H1 (cell line): ENCODE results near the gene SPATS2L. TPM values are rescaled to one million over a fixed set of nuclear protein-coding genes. Genes with fewer than 3 reads are reported as not detected.

ENCODE experiments used
- CTCF ChIA-PET: fragments of 300-600 bp; sonication (Branson Sonifier 250); formaldehyde crosslinking; loops from one replicate; lab custom pipeline; 2021; ENCODE audit not compliant: partially characterized antibody; lab: Charles Lee
- POLR2A ChIA-PET: fragments of 300-600 bp; sonication (Branson Sonifier 250); formaldehyde crosslinking; loops from one replicate; lab custom pipeline; 2021; ENCODE audit warnings: inconsistent platforms; ENCODE audit not compliant: partially characterized antibody; lab: Charles Lee
- DNase-seq, 2 experiments: peaks; one replicate each; pipeline versions ENCODE4 v3.0.0 to v3.0.0-alpha.2; 2010 to 2022; ENCODE audit warnings: low spot score in 2 of 2, low read depth in 1 of 2, mixed read lengths in 1 of 2
- FAIRE-seq: peaks from 2 replicates; lab custom pipeline; 2011; peaks lifted over from hg19 to GRCh38; lab: Jason Lieb, UNC
- H2AFZ ChIP-seq: 2 replicates; pipeline ENCODE4 v1.8.1; 2012; ENCODE audit warnings: low read length, inconsistent platforms
- H2AK5ac ChIP-seq: 2 replicates; pipeline ENCODE4 v1.6.1; 2013; ENCODE audit warnings: low read depth, low read length
- H2BK120ac ChIP-seq: replicated peaks from 2 replicates; pipeline ENCODE3; 2013; ENCODE audit warnings: low read depth, low read length, inconsistent platforms
- H2BK12ac ChIP-seq: 2 replicates; pipeline ENCODE4 v1.6.1; 2013; ENCODE audit warnings: low read depth, low read length
- H2BK15ac ChIP-seq: 2 replicates; pipeline ENCODE4 v1.6.1; 2013; ENCODE audit warnings: low read length
- H2BK20ac ChIP-seq: 2 replicates; pipeline ENCODE4 v1.6.1; 2013; ENCODE audit warnings: low read length
- H2BK5ac ChIP-seq: 2 replicates; pipeline ENCODE4 v1.6.1; 2013; ENCODE audit warnings: low read depth, low read length
- H3K14ac ChIP-seq: 2 replicates; pipeline ENCODE4 v1.6.1; 2013; ENCODE audit warnings: inconsistent platforms; ENCODE audit not compliant: insufficient read length
- H3K18ac ChIP-seq: 2 replicates; pipeline ENCODE4 v1.6.1; 2013; ENCODE audit warnings: low read length; ENCODE audit errors: extremely low read depth
- H3K23ac ChIP-seq: 2 replicates; pipeline ENCODE4 v1.6.1; 2013; ENCODE audit warnings: inconsistent platforms; ENCODE audit not compliant: insufficient read length
- H3K23me2 ChIP-seq: 2 replicates; pipeline ENCODE4 v1.6.1; 2013; ENCODE audit warnings: low read depth, low read length
- H3K27ac ChIP-seq: 2 replicates; pipeline ENCODE4 v1.6.1; 2011; ENCODE audit warnings: low read depth, low read length, inconsistent platforms
- H3K27me3 ChIP-seq, 4 experiments: replicated peaks in 1 of 4; 1 replicate in 1 of 4; 2 replicates in 3 of 4; pipeline versions ENCODE4 v1.6.1 to v1.8.1; 2011 to 2013; ENCODE audit warnings: low read length in 3 of 4, mild to moderate bottlenecking in 3 of 4, inconsistent platforms in 2 of 4, mixed read lengths in 2 of 4, moderate library complexity in 1 of 4; ENCODE audit not compliant: control insufficient read depth in 3 of 4, insufficient read depth in 3 of 4; ENCODE audit errors: extremely low read depth in 1 of 4
- H3K36me3 ChIP-seq, 4 experiments: 2 replicates each; pipeline versions ENCODE4 v1.6.1 to v1.8.1; 2011 to 2013; ENCODE audit warnings: mild to moderate bottlenecking in 4 of 4, low read length in 3 of 4, moderate library complexity in 2 of 4, control low read depth in 1 of 4, inconsistent platforms in 1 of 4; ENCODE audit not compliant: insufficient read depth in 4 of 4, control insufficient read depth in 2 of 4
- H3K4ac ChIP-seq: replicated peaks from 2 replicates; pipeline ENCODE3; 2013; ENCODE audit warnings: low read length, low read depth, mixed read lengths, inconsistent platforms; ENCODE audit not compliant: insufficient read length
- H3K4me1 ChIP-seq, 4 experiments: replicated peaks in 1 of 4; 1 replicate in 1 of 4; 2 replicates in 3 of 4; pipeline versions ENCODE4 v1.6.1 to v1.8.1; 2011 to 2013; ENCODE audit warnings: low read length in 3 of 4, inconsistent platforms in 2 of 4, mixed read lengths in 1 of 4; ENCODE audit not compliant: insufficient read depth in 4 of 4, control insufficient read depth in 3 of 4
- H3K4me2 ChIP-seq, 2 experiments: 2 replicates each; pipeline versions ENCODE4 v1.6.1 to v1.8.1; 2011 to 2013; ENCODE audit warnings: low read depth in 2 of 2, low read length in 2 of 2, control low read depth in 1 of 2, inconsistent platforms in 1 of 2, mild to moderate bottlenecking in 1 of 2; ENCODE audit not compliant: insufficient read depth in 1 of 2
- H3K4me3 ChIP-seq, 4 experiments: fragments of 200-600, 300-600 bp in 1 of 4; sonication (generic), shearing (Covaris generic), sonication (Bioruptor Twin) in 1 of 4; 2 replicates each; pipeline versions ENCODE4 v1.5.1 to v1.8.1; 2011 to 2016; ENCODE audit warnings: low read length in 4 of 4, low read depth in 3 of 4, control low read depth in 2 of 4, inconsistent platforms in 2 of 4, mild to moderate bottlenecking in 2 of 4, mixed read lengths in 1 of 4, moderate library complexity in 1 of 4; ENCODE audit not compliant: insufficient read depth in 2 of 4; ENCODE audit errors: extremely low read depth in 1 of 4
- H3K56ac ChIP-seq: replicated peaks from 2 replicates; pipeline ENCODE3; 2013; ENCODE audit warnings: low read depth, mild to moderate bottlenecking, mixed read lengths, low read length, inconsistent platforms; ENCODE audit not compliant: insufficient read length
- H3K79me1 ChIP-seq: 2 replicates; pipeline ENCODE4 v1.6.1; 2013; ENCODE audit warnings: low read depth, low read length, control low read depth
- H3K79me2 ChIP-seq, 2 experiments: 2 replicates each; pipeline versions ENCODE4 v1.6.1 to v1.8.1; 2012 to 2013; ENCODE audit warnings: low read length in 2 of 2, mild to moderate bottlenecking in 2 of 2, inconsistent platforms in 1 of 2; ENCODE audit not compliant: insufficient read depth in 2 of 2, control insufficient read depth in 1 of 2
- H3K9ac ChIP-seq, 4 experiments: replicated peaks in 1 of 4; 1 replicate in 1 of 4; 2 replicates in 3 of 4; pipeline versions ENCODE4 v1.6.1 to v1.8.1; 2011 to 2013; ENCODE audit warnings: low read depth in 3 of 4, low read length in 3 of 4, control low read depth in 2 of 4, mild to moderate bottlenecking in 2 of 4, moderate library complexity in 2 of 4, inconsistent platforms in 1 of 4; ENCODE audit errors: extremely low read depth in 1 of 4
- H3K9me3 ChIP-seq, 2 experiments: 2 replicates each; pipeline versions ENCODE4 v1.6.1 to v1.8.1; 2012 to 2013; ENCODE audit warnings: mild to moderate bottlenecking in 2 of 2, moderate library complexity in 2 of 2, control low read depth in 1 of 2, inconsistent platforms in 1 of 2, low read depth in 1 of 2, low read length in 1 of 2, mixed read lengths in 1 of 2; ENCODE audit not compliant: insufficient read depth in 2 of 2
- H4K20me1 ChIP-seq, 2 experiments: replicated peaks in 1 of 2; 2 replicates each; pipeline versions ENCODE3 to v1.8.1; 2011 to 2013; ENCODE audit warnings: inconsistent platforms in 2 of 2, low read length in 2 of 2, mild to moderate bottlenecking in 1 of 2; ENCODE audit not compliant: insufficient read depth in 2 of 2, control insufficient read depth in 1 of 2
- H4K5ac ChIP-seq: 2 replicates; pipeline ENCODE4 v1.6.1; 2013; ENCODE audit warnings: low read length, low read depth, mixed read lengths, inconsistent platforms; ENCODE audit not compliant: insufficient read length
- H4K8ac ChIP-seq: 2 replicates; pipeline ENCODE4 v1.8.0; 2013; ENCODE audit warnings: mild to moderate bottlenecking, moderate library complexity, low read length, inconsistent platforms; ENCODE audit not compliant: insufficient read depth; ENCODE audit errors: extremely low read depth
- H4K91ac ChIP-seq: replicated peaks from 2 replicates; pipeline ENCODE3; 2013; ENCODE audit warnings: low read length, mixed read lengths, inconsistent platforms; ENCODE audit not compliant: insufficient read length
- CHD2 ChIP-seq: IDR thresholded peaks from 2 replicates; pipeline ENCODE4 v1.6.1; 2012; ENCODE audit warnings: low read length, improper control_type of control experiment
- GABPA ChIP-seq: IDR thresholded peaks from 2 replicates; pipeline ENCODE4 v1.6.1; 2011; ENCODE audit warnings: mild to moderate bottlenecking, low read length, moderate library complexity, borderline replicate concordance; ENCODE audit not compliant: insufficient read depth
- HDAC2 ChIP-seq, 2 experiments: fragments of 300-600 bp in 1 of 2; sonication (generic) in 1 of 2; IDR thresholded peaks; 2 replicates each; pipeline ENCODE4 v1.6.1; 2011 to 2012; ENCODE audit warnings: low read depth in 2 of 2, low read length in 2 of 2, mild to moderate bottlenecking in 2 of 2, moderate library complexity in 2 of 2, borderline replicate concordance in 1 of 2, inconsistent platforms in 1 of 2
- HDAC6 ChIP-seq: IDR thresholded peaks from one replicate; pipeline ENCODE4 v1.7.1; 2012; ENCODE audit warnings: low read depth, mild to moderate bottlenecking, inconsistent platforms, low read length, moderate library complexity
- KDM4A ChIP-seq: IDR thresholded peaks from one replicate; pipeline ENCODE4 v1.7.1; 2012; ENCODE audit warnings: low read depth, mild to moderate bottlenecking, moderate library complexity, low read length, inconsistent platforms; ENCODE audit not compliant: severe bottlenecking
- NRF1 ChIP-seq: IDR thresholded peaks from 2 replicates; pipeline ENCODE4 v1.6.1; 2011; ENCODE audit warnings: mild to moderate bottlenecking, low read depth, low read length, improper control_type of control experiment
- POLR2AphosphoS5 ChIP-seq: IDR thresholded peaks from 2 replicates; pipeline ENCODE4 v1.6.1; 2011; ENCODE audit warnings: low read depth, low read length
- POU5F1 ChIP-seq: IDR thresholded peaks from 2 replicates; pipeline ENCODE4 v1.6.1; 2011; ENCODE audit warnings: low read depth, mild to moderate bottlenecking, low read length, moderate library complexity
- RAD21 ChIP-seq, 2 experiments: IDR thresholded peaks in 1 of 2; conservative IDR thresholded peaks in 1 of 2; 2 replicates each; pipeline ENCODE4 v1.6.1; 2011; ENCODE audit warnings: low read depth in 2 of 2, low read length in 2 of 2, improper control_type of control experiment in 1 of 2, inconsistent platforms in 1 of 2, mild to moderate bottlenecking in 1 of 2, moderate library complexity in 1 of 2
- RBBP5 ChIP-seq: IDR thresholded peaks from 2 replicates; pipeline ENCODE4 v1.7.1; 2012; ENCODE audit warnings: low read depth, mild to moderate bottlenecking, inconsistent platforms, low read length, moderate library complexity, borderline replicate concordance
- SIRT6 ChIP-seq: IDR thresholded peaks from one replicate; pipeline ENCODE4 v1.7.1; 2012; ENCODE audit warnings: low read length, inconsistent platforms
- SIX5 ChIP-seq: IDR thresholded peaks from 2 replicates; pipeline ENCODE4 v1.6.1; 2011; ENCODE audit warnings: mild to moderate bottlenecking, low read depth, low read length
- WGBS, 2 experiments: shearing (Covaris generic) in 1 of 2; methylation state at CpG; one replicate each; pipeline versions ENCODE4 v1.1.6 to v1.1.7; 2013 to 2015; ENCODE audit warnings: low lambda C conversion rate in 2 of 2, mixed read lengths in 2 of 2, inconsistent platforms in 1 of 2, low coverage in 1 of 2, missing lambda C conversion rate in 1 of 2; ENCODE audit not compliant: insufficient replicate concordance in 2 of 2, insufficient coverage in 1 of 2, insufficient read length in 1 of 2; ENCODE audit errors: extremely low coverage in 1 of 2, missing lambda C conversion rate in 1 of 2; 5-methylcytosine and 5-hydroxymethylcytosine counted together
- polyA plus RNA-seq, 7 experiments: library from polyadenylated mRNA; depleted of rRNA in 3 of 7; stranded (reverse) in 5 of 7; unstranded in 2 of 7; fragments of >200 nt in 5 of 7; fragments of 200-250 nt in 2 of 7; gene quantifications; 1 replicate in 5 of 7; 2 replicates in 1 of 7; 4 replicates in 1 of 7; pipeline versions ENCODE4 v1.2.1 to v1.2.3, GENCODE V29; 2011 to 2013; ENCODE audit warnings: missing spikeins in 2 of 7, mixed read lengths in 2 of 7
- total RNA-seq: library from RNA; stranded (reverse); fragmentation: NEBNext Ultra II Directional; extraction: Animal tissue kit (Norgen Biotek cat#: 25700); gene quantifications from 2 replicates; pipeline ENCODE4 v1.2.1, GENCODE V29; 2021

Gene SPATS2L
- total and polyA plus RNA-seq, 2 of the 8 experiments (the other 6 are each of a cell fraction or from before 2014, with no cell fraction given), result 67.3 to 189 TPM

DNA sequence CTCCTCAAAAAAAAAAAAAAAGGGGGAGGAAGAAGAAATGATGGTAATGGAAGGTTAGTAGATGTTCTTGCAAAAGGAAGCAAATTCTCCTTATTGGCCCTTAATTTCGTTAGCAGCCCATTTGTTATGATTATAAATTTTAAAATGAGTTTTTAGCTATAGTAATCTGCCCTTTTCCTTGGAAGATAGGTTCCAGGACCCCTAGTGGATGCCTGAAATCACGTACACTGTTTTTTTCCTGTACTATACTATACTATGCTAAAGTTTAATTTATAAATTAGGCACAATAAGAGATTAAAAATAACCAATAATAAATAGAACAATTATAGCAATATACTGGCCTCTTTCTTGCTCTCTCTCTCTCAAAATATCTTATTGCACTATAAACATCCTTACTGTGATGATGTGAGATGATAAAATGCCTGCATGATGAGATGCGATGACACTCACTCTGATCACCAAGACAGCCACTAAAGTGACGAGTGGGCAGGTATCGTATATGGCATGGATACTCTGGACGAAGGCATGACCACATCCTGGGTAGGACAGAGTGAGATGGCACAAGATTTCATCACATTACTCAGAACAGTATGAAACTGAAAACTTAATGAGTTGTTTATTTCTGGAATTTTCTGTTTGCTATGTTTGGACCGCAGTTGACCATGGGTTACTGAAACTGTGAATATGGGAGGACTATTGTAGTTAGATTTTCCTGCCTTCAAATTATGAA, 116.2 kb downstream of the SPATS2L start:
- Histone ChIP-seq H3K79me2 (no peaks in the 10 kb centered on the region), H2AFZ (no peak overlapping the region), H2AK5ac (no peak overlapping the region), H3K4me2 (no peak overlapping the region), H3K4ac (no peak overlapping the region), H4K91ac (no peak overlapping the region), H2BK20ac (no peak overlapping the region), H3K18ac (no peak overlapping the region), H3K36me3 (peaks cover 3 to 56% (median 33%) of the 10 kb centered on the region in 4 experiments; a peak in 7 of 8 replicates), H2BK5ac (no peak overlapping the region), H2BK15ac (no peak overlapping the region), H3K9ac (no peak overlapping the region), H3K14ac (no peak overlapping the region), H4K8ac (no peak overlapping the region), H4K5ac (no peak overlapping the region), H3K4me3 (no peak overlapping the region), H3K56ac (no peak overlapping the region), H2BK12ac (no peak overlapping the region), H3K27me3 (no peaks in the 10 kb centered on the region), H3K79me1 (no peaks in the 10 kb centered on the region), H4K20me1 (no peaks in the 10 kb centered on the region), H2BK120ac (no peak overlapping the region), H3K27ac (no peak overlapping the region), H3K4me1 (peaks cover 0 to 4% (median 1%) of the 10 kb centered on the region in 4 experiments; a peak in 2 of 7 replicates), H3K23ac (no peak overlapping the region), H3K23me2 (no peaks in the 10 kb centered on the region), H3K9me3 (no peaks in the 10 kb centered on the region)
- WGBS, 2 experiments, result 85% methylated on average over 7 of the region's 7 CpGs; no CpG with 5 or more reads in 1 of the 2 experiments
- FAIRE-seq, result no peak
- POLR2A ChIA-PET, result no interaction called here
- CTCF ChIA-PET, result interaction anchor here (0.7 to 0.8 kb wide), 2 partner anchors 61 to 283 kb away, joined by 3 to 4 read pairs; no protein-coding TSS in a partner anchor
- no peak for DNase-seq
- no peak for TF ChIP-seq SIRT6
- TF ChIP-seq RAD21 (IDR thresholded peaks at IDR 0.05 in 1 of 2, conservative IDR thresholded peaks at IDR 0.05 in 1 of 2; ENCODE audit: low read depth in 2 of 2, low read length in 2 of 2), result no peak
- no peak for TF ChIP-seq RBBP5
- TF ChIP-seq GABPA, result no peak
- TF ChIP-seq HDAC6, result no peak
- no peak for TF ChIP-seq SIX5
- TF ChIP-seq POU5F1, result no peak
- 0 out of 2 replicates have a peak, but pooled peaks have one; percentile 40 for TF ChIP-seq POLR2AphosphoS5
- TF ChIP-seq KDM4A, result no peak
- no peak for TF ChIP-seq CHD2
- TF ChIP-seq HDAC2 (IDR thresholded peaks at IDR 0.05; ENCODE audit: borderline replicate concordance in 1 of 2, low read depth in 2 of 2, low read length in 2 of 2), result no peak
- no peak for TF ChIP-seq NRF1
